HG02884 (cell line): Measurements from ENCODE around the gene RAB3A.

Source experiments
- ATAC-seq: cut with Tn5 transposase; IDR thresholded peaks from one replicate; pipeline ENCODE4 v1.9.1; 2021; ENCODE audit warnings: mild to moderate bottlenecking, moderate library complexity; ENCODE audit not compliant: unreplicated experiment

Gene RAB3A

GRCh38 chr19:18203863-18204393 lies at the start of gene RAB3A:
TSS of gene RAB3A (minus strand) at chr19:18204042. CDS start at chr19:18202740, 1,302 bp downstream.
- peak; percentile 89 for ATAC-seq

GRCh38 chr19:18253130-18253529 lies 49.3 kb upstream of the RAB3A start:
- ATAC-seq = no peak

GRCh38 chr19:18252370-18252717 lies 48.5 kb upstream of the RAB3A start:
- no peak for ATAC-seq

- no peak for ATAC-seq
Observed at GRCh38 chr19:18251587-18252369, 47.9 kb upstream of the RAB3A start.

- ATAC-seq = no peak
Observed at GRCh38 chr19:18249834-18250233, 46.0 kb upstream of the RAB3A start.

- no peak for ATAC-seq
Observed at GRCh38 chr19:18245297-18245696, 41.5 kb upstream of the RAB3A start.

- ATAC-seq = no peak
Observed at GRCh38 chr19:18239303-18239702, 35.5 kb upstream of the RAB3A start.

- no peak for ATAC-seq
Observed at GRCh38 chr19:18234194-18234593, 30.4 kb upstream of the RAB3A start.

- ATAC-seq = no peak
Observed at GRCh38 chr19:18233224-18233825, 29.5 kb upstream of the RAB3A start.

GRCh38 chr19:18232540-18233223 lies 28.8 kb upstream of the RAB3A start:
- no peak for ATAC-seq

- no peak for ATAC-seq
Observed at GRCh38 chr19:18231775-18232174, 27.9 kb upstream of the RAB3A start.

- ATAC-seq = no peak
Observed at GRCh38 chr19:18230941-18231734, 27.3 kb upstream of the RAB3A start.

GRCh38 chr19:18229915-18230314 lies 26.1 kb upstream of the RAB3A start:
- ATAC-seq = no peak

- no peak for ATAC-seq
Observed at GRCh38 chr19:18229474-18229873, 25.6 kb upstream of the RAB3A start.

- ATAC-seq = no peak
Observed at GRCh38 chr19:18227781-18228271, 24.0 kb upstream of the RAB3A start.

GRCh38 chr19:18226956-18227780 lies 23.3 kb upstream of the RAB3A start:
- no peak for ATAC-seq

- ATAC-seq = no peak
Observed at GRCh38 chr19:18225702-18226468, 22.0 kb upstream of the RAB3A start, which contains the start of gene PDE4C. TSS of gene PDE4C (minus strand) at chr19:18226438. CDS start at chr19:18226415, 23 bp downstream.

GRCh38 chr19:18225355-18225701 lies 21.5 kb upstream of the RAB3A start:
- no peak for ATAC-seq
